Measurements from ENCODE around the gene CAV2. TPM values are rescaled to one million over a fixed set of nuclear protein-coding genes. Genes with fewer than 3 reads are reported as not detected.
A peak's percentile ranks its signal among the peaks of the same experiment; 100 is the strongest.

The CAV2 gene
- total RNA-seq, 1 experiment from 2014 or later: 139 TPM

DNA sequence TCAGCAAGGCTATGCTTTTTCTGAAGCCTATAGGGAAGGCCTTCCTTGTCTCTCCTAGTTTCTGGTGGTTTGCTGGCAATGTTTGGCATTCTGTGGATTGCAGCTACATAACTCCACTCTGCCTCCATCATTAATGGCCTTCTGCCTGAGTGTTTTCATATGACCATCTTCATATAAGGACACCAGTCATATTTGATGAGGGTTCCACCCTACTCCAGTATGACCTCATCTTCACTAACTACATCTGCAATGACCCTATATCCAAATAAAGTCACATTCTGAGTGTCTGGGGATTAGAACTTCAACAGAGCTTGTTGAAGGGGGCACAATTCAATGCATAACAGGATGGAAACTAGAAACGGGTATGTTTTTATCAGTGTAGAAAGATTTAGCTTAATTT lies 47.4 kb downstream of the CAV2 start:
- no peak for DNase-seq (ENCODE audit: low spot score)

- no peak for DNase-seq (ENCODE audit: low spot score)
These were observed 47.8 kb downstream of the CAV2 start for GRCh38 chr7:116547347-116547746.

GRCh38 chr7:116548506-116548905 lies 49.0 kb downstream of the CAV2 start:
- DNase-seq (ENCODE audit: low spot score): no peak

- DNase-seq (ENCODE audit: low spot score): no peak
These were observed 49.8 kb downstream of the CAV2 start for GRCh38 chr7:116549370-116549769.

DNA sequence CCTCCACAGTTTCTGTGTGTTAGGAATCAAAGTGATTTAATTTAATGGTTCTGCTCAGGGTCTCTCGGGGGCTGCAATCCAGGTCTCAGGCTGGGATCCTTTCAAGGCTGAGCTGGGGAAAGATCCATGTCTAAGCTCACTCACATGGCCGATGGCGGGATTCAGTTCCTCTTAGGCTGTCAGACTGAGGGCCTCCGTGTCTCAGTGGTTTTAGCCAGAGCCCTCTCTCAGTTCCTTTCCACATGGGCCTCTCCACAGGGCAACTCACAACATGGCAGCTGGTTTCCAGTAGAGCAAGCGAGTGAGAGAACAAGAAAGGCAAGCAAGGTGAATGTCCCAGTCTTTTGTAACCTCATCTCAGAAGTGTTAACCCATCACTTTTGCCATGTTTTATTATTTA lies 52.2 kb downstream of the CAV2 start:
- no peak for DNase-seq (ENCODE audit: low spot score)

GRCh38 chr7:116552602-116553001 lies 53.1 kb downstream of the CAV2 start:
- peak; percentile 60 for DNase-seq (ENCODE audit: low spot score)

GRCh38 chr7:116553168-116553964 lies 53.8 kb downstream of the CAV2 start:
- DNase-seq (ENCODE audit: low spot score): no peak

- no peak for DNase-seq (ENCODE audit: low spot score)
These were observed 54.9 kb downstream of the CAV2 start for GRCh38 chr7:116554436-116554835.

DNA sequence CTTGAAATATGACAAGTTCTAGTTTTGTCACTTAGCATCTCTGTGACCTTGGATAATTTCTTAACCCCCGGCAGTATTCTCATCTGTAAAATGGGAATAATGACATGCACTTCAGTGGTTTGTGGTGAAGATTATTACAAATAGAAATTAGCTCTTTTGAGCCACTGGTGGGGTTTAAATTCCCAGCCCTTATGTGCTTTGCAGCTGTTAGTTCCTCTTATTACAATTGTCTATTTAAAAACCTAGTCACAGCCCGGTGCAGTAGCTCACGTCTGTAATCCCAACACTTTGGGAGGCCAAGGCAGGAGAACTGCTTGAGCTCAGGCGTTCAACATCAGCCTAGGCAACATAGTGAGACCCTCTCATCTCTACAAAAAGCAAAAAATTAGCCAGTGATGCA lies 55.4 kb downstream of the CAV2 start:
- no peak for DNase-seq (ENCODE audit: low spot score)

DNA sequence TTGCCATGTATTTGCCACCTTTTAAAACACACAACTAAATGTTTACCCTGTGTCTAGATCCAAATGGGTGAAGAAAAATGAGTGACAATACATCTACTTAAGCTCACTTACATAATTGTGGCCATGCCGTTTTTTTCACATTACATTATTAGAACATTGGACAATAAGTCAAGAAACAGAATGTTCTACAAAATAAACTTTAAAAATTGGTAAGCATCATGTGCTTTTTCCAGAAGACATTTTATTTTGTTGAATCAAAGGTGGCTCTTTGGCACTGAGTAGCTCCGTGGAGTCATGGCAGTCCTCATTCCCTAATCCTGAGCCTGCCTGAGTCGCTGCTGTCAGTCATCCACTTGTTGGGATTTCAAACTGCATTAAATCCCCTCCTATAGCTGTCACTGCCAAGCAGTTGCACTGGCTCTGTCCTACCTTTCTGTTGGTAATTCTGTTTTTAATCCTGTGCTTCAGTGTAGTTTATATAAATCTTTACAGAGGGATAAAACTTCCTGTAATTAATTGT lies 57.6 kb downstream of the CAV2 start:
- DNase-seq (ENCODE audit: low spot score): no peak

DNA sequence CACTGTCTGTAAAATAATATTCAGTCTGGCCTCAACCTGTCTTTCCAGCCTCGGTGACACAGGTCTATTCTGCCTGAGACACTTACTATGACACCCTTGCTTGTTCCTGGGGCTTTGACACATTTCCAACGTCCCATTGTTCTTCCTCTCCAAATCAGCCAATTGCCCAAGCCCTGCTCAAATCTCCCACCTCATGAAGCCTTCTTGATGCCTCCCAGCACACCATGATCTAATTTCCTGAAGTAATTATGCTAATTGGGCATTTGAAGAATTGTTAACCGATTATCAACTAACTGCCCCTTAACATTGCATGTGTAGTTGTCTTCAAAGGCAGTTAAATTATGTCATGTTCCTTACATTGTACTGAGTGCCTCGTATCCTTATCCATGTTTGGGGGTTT lies 58.4 kb downstream of the CAV2 start:
- DNase-seq (ENCODE audit: low spot score): no peak

Other genes with a start within 250 kb of the CAV2 start
- 177 and 219 TPM in 2 replicates for gene CAV1, start 25.3 kb downstream of the CAV2 start, total RNA-seq (2014; rRNA removed; shearing (Covaris generic))
- gene MET, start 172.5 kb downstream of the CAV2 start, total RNA-seq (2014; rRNA removed; shearing (Covaris generic)): 118 and 144 TPM in 2 replicates